WTC11 (cell line): ENCODE results near the gene C2orf76. TPM values are rescaled to one million over a fixed set of nuclear protein-coding genes. Genes with fewer than 3 reads are reported as not detected.

Experiments used
- ATAC-seq: fragments of 200-7000 bp; cut with Tn5 transposase; 2 replicates; pipeline ENCODE4 v1.10.0; 2021; ENCODE audit warnings: mild to moderate bottlenecking, moderate library complexity
- CTCF ChIA-PET: fragments of 300-600 bp; sonication (Branson Sonifier 250); formaldehyde crosslinking; loops from one replicate; lab custom pipeline; 2021; ENCODE audit warnings: antibody characterized with exemption; lab: Charles Lee
- POLR2A ChIA-PET: fragments of 350-600 bp; sonication (Branson Sonifier 250); formaldehyde crosslinking; loops from one replicate; lab custom pipeline; 2021; ENCODE audit warnings: antibody characterized with exemption; lab: Charles Lee
- DNase-seq: peaks from one replicate; pipeline ENCODE4 v3.0.0; 2021; ENCODE audit warnings: low spot score
- H3K27ac Mint-ChIP-seq: 2 replicates; pipeline ENCODE4 v1.8.0; 2021; ENCODE audit warnings: mixed read lengths
- H3K27me3 Mint-ChIP-seq: 2 replicates; pipeline ENCODE4 v1.8.0; 2021; ENCODE audit warnings: low read depth, mild to moderate bottlenecking, moderate library complexity, mixed read lengths
- H3K36me3 Mint-ChIP-seq: 2 replicates; pipeline ENCODE4 v1.8.0; 2021; ENCODE audit warnings: mixed read lengths
- H3K4me1 Mint-ChIP-seq: 2 replicates; pipeline ENCODE4 v1.8.0; 2022; ENCODE audit warnings: mixed read lengths
- H3K4me3 Mint-ChIP-seq: 2 replicates; pipeline ENCODE4 v1.8.0; 2021; ENCODE audit warnings: mild to moderate bottlenecking, moderate library complexity, mixed read lengths
- H3K9me3 Mint-ChIP-seq: 2 replicates; pipeline ENCODE4 v1.8.0; 2021; ENCODE audit warnings: mixed read lengths
- ATF1 ChIP-seq: sonication (generic); formaldehyde crosslinking; IDR thresholded peaks from 2 replicates; pipeline ENCODE4 v1.8.1; 2023; ENCODE audit warnings: mild to moderate bottlenecking, moderate library complexity, missing genetic modification reagents
- ELF4 ChIP-seq: sonication (generic); formaldehyde crosslinking; IDR thresholded peaks from 2 replicates; pipeline ENCODE4 v1.8.1; 2022; ENCODE audit warnings: low read depth, mild to moderate bottlenecking, moderate library complexity, missing genetic modification reagents
- NFATC4 ChIP-seq: fragments of 250-450 bp; sonication (Bioruptor Pico); IDR thresholded peaks from 2 replicates; pipeline ENCODE4 v1.9.0; 2021; ENCODE audit warnings: mild to moderate bottlenecking
- NFYB ChIP-seq: sonication (generic); formaldehyde crosslinking; conservative IDR thresholded peaks from 2 replicates; pipeline ENCODE4 v1.8.0; 2022; ENCODE audit warnings: low read depth, missing genetic modification reagents
- SMAD4 ChIP-seq: sonication (generic); formaldehyde crosslinking; IDR thresholded peaks from 2 replicates; pipeline ENCODE4 v1.8.0; 2022; ENCODE audit warnings: mild to moderate bottlenecking, missing genetic modification reagents
- ZNF396 ChIP-seq: fragments of 250-450 bp; sonication (Bioruptor Pico); IDR thresholded peaks from 2 replicates; pipeline ENCODE4 v1.8.0; 2021; ENCODE audit warnings: mild to moderate bottlenecking, moderate library complexity, borderline replicate concordance
- ZNF671 ChIP-seq: fragments of 250-450 bp; sonication (Bioruptor Pico); IDR thresholded peaks from 2 replicates; pipeline ENCODE4 v1.8.0; 2021; ENCODE audit warnings: mild to moderate bottlenecking
- total RNA-seq: library from RNA; stranded (reverse); gene quantifications from 3 replicates; pipeline ENCODE4 v1.2.3, GENCODE V29; 2021
- TF ChIP-seq, protein P1 (sequence below): sonication (generic); formaldehyde crosslinking; IDR thresholded peaks from 2 replicates; pipeline ENCODE4 v1.8.1; 2023; ENCODE audit warnings: mild to moderate bottlenecking, missing genetic modification reagents, moderate library complexity
- TF ChIP-seq, protein P2 (sequence below): fragments of 250-450 bp; sonication (Bioruptor Pico); IDR thresholded peaks from 2 replicates; pipeline ENCODE4 v2.1.2; 2022; ENCODE audit warnings: mild to moderate bottlenecking, moderate library complexity
- TF ChIP-seq, protein P3 (sequence below): sonication (generic); formaldehyde crosslinking; IDR thresholded peaks from 2 replicates; pipeline ENCODE4 v1.8.1; 2022; ENCODE audit warnings: low read depth, mild to moderate bottlenecking, moderate library complexity, missing genetic modification reagents, borderline replicate concordance
- TF ChIP-seq, protein P4 (sequence below): sonication (generic); formaldehyde crosslinking; IDR thresholded peaks from 2 replicates; pipeline ENCODE4 v1.8.1; 2023; ENCODE audit warnings: mild to moderate bottlenecking, missing genetic modification reagents
- TF ChIP-seq, protein P5 (sequence below): sonication (generic); formaldehyde crosslinking; IDR thresholded peaks from 2 replicates; pipeline ENCODE4 v1.8.0; 2022; ENCODE audit warnings: mild to moderate bottlenecking, missing genetic modification reagents
- TF ChIP-seq, protein P6 (sequence below): sonication (generic); formaldehyde crosslinking; IDR thresholded peaks from 2 replicates; pipeline ENCODE4 v1.8.0; 2022; ENCODE audit warnings: mild to moderate bottlenecking, missing genetic modification reagents
- TF ChIP-seq, protein P7 (sequence below): sonication (generic); formaldehyde crosslinking; IDR thresholded peaks from 2 replicates; pipeline ENCODE4 v1.8.1; 2022; ENCODE audit warnings: low read depth, missing genetic modification reagents, borderline replicate concordance

C2orf76 gene
- total RNA-seq, 1 experiment from 2014 or later, result 4.4 TPM

DNA sequence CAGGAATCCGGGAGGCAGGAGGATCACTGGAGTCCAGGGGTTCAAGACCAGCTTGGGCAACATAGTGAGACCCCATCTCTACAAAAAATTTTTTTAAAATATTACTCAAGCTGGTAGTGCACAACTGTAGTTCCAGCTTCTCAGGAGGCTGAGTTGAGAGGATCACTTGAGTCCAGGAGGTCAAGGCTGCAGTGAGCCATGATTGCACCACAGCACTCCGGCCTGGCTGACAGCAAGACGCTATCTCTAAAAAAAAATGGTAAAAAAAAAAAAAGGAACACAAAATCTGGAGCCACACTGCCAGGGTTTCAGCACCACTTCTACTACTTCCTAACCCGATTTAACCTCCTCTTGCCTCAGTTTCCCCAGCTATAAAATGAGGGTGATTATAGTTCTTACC, 86.0 kb downstream of the C2orf76 start:
- peaks cover 8% of the 10 kb centered on the region; the same call in 1 of the 2 replicates for H3K4me1 Mint-ChIP-seq
- peaks cover 6% of the 10 kb centered on the region for H3K9me3 Mint-ChIP-seq
- TF ChIP-seq, protein P1, sequence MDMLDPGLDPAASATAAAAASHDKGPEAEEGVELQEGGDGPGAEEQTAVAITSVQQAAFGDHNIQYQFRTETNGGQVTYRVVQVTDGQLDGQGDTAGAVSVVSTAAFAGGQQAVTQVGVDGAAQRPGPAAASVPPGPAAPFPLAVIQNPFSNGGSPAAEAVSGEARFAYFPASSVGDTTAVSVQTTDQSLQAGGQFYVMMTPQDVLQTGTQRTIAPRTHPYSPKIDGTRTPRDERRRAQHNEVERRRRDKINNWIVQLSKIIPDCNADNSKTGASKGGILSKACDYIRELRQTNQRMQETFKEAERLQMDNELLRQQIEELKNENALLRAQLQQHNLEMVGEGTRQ (CRISPR knock-in tag), result no peak
- no peak for TF ChIP-seq SMAD4 (CRISPR knock-in tag)
- TF ChIP-seq, protein P2, sequence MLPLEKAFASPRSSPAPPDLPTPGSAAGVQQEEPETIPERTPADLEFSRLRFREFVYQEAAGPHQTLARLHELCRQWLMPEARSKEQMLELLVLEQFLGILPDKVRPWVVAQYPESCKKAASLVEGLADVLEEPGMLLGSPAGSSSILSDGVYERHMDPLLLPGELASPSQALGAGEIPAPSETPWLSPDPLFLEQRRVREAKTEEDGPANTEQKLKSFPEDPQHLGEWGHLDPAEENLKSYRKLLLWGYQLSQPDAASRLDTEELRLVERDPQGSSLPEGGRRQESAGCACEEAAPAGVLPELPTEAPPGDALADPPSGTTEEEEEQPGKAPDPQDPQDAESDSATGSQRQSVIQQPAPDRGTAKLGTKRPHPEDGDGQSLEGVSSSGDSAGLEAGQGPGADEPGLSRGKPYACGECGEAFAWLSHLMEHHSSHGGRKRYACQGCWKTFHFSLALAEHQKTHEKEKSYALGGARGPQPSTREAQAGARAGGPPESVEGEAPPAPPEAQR (CRISPR knock-in tag), result no peak
- TF ChIP-seq ZNF396, result no peak
- TF ChIP-seq, protein P3, sequence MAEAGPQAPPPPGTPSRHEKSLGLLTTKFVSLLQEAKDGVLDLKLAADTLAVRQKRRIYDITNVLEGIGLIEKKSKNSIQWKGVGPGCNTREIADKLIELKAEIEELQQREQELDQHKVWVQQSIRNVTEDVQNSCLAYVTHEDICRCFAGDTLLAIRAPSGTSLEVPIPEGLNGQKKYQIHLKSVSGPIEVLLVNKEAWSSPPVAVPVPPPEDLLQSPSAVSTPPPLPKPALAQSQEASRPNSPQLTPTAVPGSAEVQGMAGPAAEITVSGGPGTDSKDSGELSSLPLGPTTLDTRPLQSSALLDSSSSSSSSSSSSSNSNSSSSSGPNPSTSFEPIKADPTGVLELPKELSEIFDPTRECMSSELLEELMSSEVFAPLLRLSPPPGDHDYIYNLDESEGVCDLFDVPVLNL (CRISPR knock-in tag), result no peak
- TF ChIP-seq, protein P4, sequence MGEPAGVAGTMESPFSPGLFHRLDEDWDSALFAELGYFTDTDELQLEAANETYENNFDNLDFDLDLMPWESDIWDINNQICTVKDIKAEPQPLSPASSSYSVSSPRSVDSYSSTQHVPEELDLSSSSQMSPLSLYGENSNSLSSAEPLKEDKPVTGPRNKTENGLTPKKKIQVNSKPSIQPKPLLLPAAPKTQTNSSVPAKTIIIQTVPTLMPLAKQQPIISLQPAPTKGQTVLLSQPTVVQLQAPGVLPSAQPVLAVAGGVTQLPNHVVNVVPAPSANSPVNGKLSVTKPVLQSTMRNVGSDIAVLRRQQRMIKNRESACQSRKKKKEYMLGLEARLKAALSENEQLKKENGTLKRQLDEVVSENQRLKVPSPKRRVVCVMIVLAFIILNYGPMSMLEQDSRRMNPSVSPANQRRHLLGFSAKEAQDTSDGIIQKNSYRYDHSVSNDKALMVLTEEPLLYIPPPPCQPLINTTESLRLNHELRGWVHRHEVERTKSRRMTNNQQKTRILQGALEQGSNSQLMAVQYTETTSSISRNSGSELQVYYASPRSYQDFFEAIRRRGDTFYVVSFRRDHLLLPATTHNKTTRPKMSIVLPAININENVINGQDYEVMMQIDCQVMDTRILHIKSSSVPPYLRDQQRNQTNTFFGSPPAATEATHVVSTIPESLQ (CRISPR knock-in tag), result no peak
- no peak overlapping the region for H3K4me3 Mint-ChIP-seq
- no peaks in the 10 kb centered on the region; the same call in none of the 2 replicates for H3K27me3 Mint-ChIP-seq
- CTCF ChIA-PET, result interaction anchor here (1.7 to 3.2 kb wide), 2 partner anchors 10 to 196 kb away, joined by 4 to 16 read pairs; no protein-coding TSS in a partner anchor
- POLR2A ChIA-PET, result interaction anchor here (0.7 kb wide), 1 partner anchor 268 kb away, joined by 3 read pairs; no protein-coding TSS in a partner anchor
- H3K27ac Mint-ChIP-seq, result no peak overlapping the region
- no peaks in the 10 kb centered on the region for H3K36me3 Mint-ChIP-seq
- ATAC-seq (no peak), DNase-seq (no peak)

DNA sequence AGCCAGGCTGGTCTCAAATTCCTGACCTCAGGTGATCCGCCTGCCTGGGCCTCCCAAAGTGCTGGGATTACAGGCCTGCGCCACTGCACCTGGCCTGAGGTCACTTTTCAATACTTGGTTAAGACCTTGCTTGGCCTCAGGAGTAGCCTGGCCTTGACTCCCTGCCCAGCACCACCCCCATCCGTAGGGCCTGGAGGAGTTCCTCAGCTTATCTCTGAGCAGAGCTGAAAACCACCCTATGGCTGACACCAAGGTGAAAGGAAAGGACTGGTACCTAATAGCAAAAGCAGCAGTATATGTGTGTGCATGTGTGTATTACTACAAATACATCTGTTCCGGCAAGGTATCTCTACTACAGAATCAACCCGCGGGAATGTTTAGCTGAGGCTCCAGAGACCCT, 87.0 kb downstream of the C2orf76 start:
- H3K4me3 Mint-ChIP-seq, result no peak overlapping the region
- peaks cover 8% of the 10 kb centered on the region for H3K9me3 Mint-ChIP-seq
- no peaks in the 10 kb centered on the region for H3K36me3 Mint-ChIP-seq
- peaks cover 8% of the 10 kb centered on the region; the same call in 1 of the 2 replicates for H3K4me1 Mint-ChIP-seq
- DNase-seq (no peak), ATAC-seq (no peak)
- CTCF ChIA-PET, result interaction anchor here (0.9 to 3.2 kb wide), 3 partner anchors 11 to 398 kb away, joined by 4 to 16 read pairs (median 4); no protein-coding TSS in a partner anchor
- POLR2A ChIA-PET, result no interaction called here
- no peak overlapping the region for H3K27ac Mint-ChIP-seq
- TF ChIP-seq, protein P4 (CRISPR knock-in tag), result no peak
- no peak for TF ChIP-seq ATF1 (CRISPR knock-in tag)
- TF ChIP-seq, protein P5, sequence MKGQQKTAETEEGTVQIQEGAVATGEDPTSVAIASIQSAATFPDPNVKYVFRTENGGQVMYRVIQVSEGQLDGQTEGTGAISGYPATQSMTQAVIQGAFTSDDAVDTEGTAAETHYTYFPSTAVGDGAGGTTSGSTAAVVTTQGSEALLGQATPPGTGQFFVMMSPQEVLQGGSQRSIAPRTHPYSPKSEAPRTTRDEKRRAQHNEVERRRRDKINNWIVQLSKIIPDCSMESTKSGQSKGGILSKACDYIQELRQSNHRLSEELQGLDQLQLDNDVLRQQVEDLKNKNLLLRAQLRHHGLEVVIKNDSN (CRISPR knock-in tag), result no peak
- no peak for TF ChIP-seq ZNF671 (CRISPR knock-in tag)
- TF ChIP-seq ZNF396, result no peak
- TF ChIP-seq NFYB, result no peak
- TF ChIP-seq, protein P6, sequence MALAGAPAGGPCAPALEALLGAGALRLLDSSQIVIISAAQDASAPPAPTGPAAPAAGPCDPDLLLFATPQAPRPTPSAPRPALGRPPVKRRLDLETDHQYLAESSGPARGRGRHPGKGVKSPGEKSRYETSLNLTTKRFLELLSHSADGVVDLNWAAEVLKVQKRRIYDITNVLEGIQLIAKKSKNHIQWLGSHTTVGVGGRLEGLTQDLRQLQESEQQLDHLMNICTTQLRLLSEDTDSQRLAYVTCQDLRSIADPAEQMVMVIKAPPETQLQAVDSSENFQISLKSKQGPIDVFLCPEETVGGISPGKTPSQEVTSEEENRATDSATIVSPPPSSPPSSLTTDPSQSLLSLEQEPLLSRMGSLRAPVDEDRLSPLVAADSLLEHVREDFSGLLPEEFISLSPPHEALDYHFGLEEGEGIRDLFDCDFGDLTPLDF (CRISPR knock-in tag), result no peak
- TF ChIP-seq, protein P7, sequence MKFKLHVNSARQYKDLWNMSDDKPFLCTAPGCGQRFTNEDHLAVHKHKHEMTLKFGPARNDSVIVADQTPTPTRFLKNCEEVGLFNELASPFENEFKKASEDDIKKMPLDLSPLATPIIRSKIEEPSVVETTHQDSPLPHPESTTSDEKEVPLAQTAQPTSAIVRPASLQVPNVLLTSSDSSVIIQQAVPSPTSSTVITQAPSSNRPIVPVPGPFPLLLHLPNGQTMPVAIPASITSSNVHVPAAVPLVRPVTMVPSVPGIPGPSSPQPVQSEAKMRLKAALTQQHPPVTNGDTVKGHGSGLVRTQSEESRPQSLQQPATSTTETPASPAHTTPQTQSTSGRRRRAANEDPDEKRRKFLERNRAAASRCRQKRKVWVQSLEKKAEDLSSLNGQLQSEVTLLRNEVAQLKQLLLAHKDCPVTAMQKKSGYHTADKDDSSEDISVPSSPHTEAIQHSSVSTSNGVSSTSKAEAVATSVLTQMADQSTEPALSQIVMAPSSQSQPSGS (CRISPR knock-in tag), result no peak
- TF ChIP-seq ELF4 (CRISPR knock-in tag), result no peak
- no peak for TF ChIP-seq NFATC4 (CRISPR knock-in tag)
- TF ChIP-seq, protein P2 (CRISPR knock-in tag), result no peak
- H3K27me3 Mint-ChIP-seq, result no peaks in the 10 kb centered on the region; the same call in none of the 2 replicates
